ENCODE data around the gene CGB2. TPM values are rescaled to one million over a fixed set of nuclear protein-coding genes. Genes with fewer than 3 reads are reported as not detected.
A peak's percentile ranks its signal among the peaks of the same experiment; 100 is the strongest.

CGB2 gene
- total RNA-seq, 1 experiment from 2014 or later: 0.77 TPM

DNA sequence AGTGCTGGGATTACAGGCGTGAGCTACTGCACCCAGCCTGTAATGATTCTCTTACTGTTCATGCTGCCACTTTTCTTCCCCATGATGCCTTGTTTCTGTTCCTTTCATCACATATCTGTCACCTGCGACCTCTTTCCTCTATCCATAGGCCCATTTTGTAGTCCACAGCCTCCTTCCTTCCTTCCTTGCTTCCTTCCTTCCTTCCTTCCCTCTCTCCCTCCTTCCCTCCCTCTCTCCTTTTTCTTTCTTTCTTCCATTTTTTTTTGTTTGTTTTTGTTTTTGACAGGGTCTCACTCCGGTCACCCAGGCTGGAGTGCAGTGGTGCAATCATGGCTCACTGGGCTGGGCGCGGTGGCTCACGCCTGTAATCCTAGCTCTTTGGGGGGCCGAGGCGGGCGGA is 42.8 kb upstream of the CGB2 start:
- no CpG with 5 or more reads among the region's 9 CpGs for WGBS (ENCODE audit: extremely low coverage, insufficient read length, low lambda C conversion rate)

More for the DNA sequence above, 42.8 kb upstream of the CGB2 start:
- Histone ChIP-seq H4K91ac (ENCODE audit: insufficient read length, low read depth, low read length) (no peak overlapping the region), H3K14ac (ENCODE audit: insufficient read depth, low read length) (no peak overlapping the region), H4K5ac (ENCODE audit: insufficient read length, low read depth, low read length) (no peak overlapping the region), H2BK120ac (ENCODE audit: low read depth, low read length, poor library complexity, severe bottlenecking) (no peak overlapping the region), H3K18ac (ENCODE audit: insufficient read length, low read depth, low read length) (no peak overlapping the region), H2BK15ac (ENCODE audit: low read depth, low read length) (no peak overlapping the region), H3T11ph (ENCODE audit: low read length) (no peak overlapping the region), H3K79me1 (ENCODE audit: insufficient read depth, low read depth, low read length, poor library complexity, severe bottlenecking) (no peaks in the 10 kb centered on the region), H2BK20ac (ENCODE audit: low read depth, low read length, poor library complexity, severe bottlenecking) (no peak overlapping the region), H2BK5ac (ENCODE audit: insufficient read length, low read length) (no peak overlapping the region), H3K4me1 (ENCODE audit: insufficient read depth, low read length) (no peaks in the 10 kb centered on the region; the same call in 1 of the 2 replicates), H3K4ac (ENCODE audit: low read depth, low read length) (no peak overlapping the region), H2AK5ac (ENCODE audit: insufficient read length, low read length) (no peak overlapping the region), H3K27ac (ENCODE audit: insufficient read length, low read depth, low read length) (no peak overlapping the region), H2AFZ (ENCODE audit: low read length) (no peak overlapping the region), H4K8ac (replicated peaks; ENCODE audit: insufficient read length, low read depth, low read length) (no peak overlapping the region), H3K56ac (ENCODE audit: insufficient read length, low read depth, low read length) (no peak overlapping the region), H3K9ac (ENCODE audit: extremely low read depth, insufficient read length, low read length) (no peak overlapping the region), H3K4me2 (ENCODE audit: insufficient read depth, insufficient read length, low read length) (no peak overlapping the region), H3K9me3 (ENCODE audit: control insufficient read depth, low read depth, low read length) (no peaks in the 10 kb centered on the region), H3K23ac (ENCODE audit: insufficient read length, low read depth, low read length) (no peak overlapping the region), H4K20me1 (ENCODE audit: control insufficient read depth, insufficient read depth, insufficient read length) (no peaks in the 10 kb centered on the region), H3K23me2 (ENCODE audit: insufficient read length, low read depth, low read length, poor library complexity, severe bottlenecking) (peaks cover 8% of the 10 kb centered on the region), H2BK12ac (ENCODE audit: insufficient read length, low read depth, low read length) (no peak overlapping the region), H3K27me3 (ENCODE audit: insufficient read depth, low read length) (no peaks in the 10 kb centered on the region), H3K79me2 (ENCODE audit: insufficient read depth, low read length) (no peaks in the 10 kb centered on the region; the same call in 1 of the 2 replicates)
- TF ChIP-seq, protein P1, sequence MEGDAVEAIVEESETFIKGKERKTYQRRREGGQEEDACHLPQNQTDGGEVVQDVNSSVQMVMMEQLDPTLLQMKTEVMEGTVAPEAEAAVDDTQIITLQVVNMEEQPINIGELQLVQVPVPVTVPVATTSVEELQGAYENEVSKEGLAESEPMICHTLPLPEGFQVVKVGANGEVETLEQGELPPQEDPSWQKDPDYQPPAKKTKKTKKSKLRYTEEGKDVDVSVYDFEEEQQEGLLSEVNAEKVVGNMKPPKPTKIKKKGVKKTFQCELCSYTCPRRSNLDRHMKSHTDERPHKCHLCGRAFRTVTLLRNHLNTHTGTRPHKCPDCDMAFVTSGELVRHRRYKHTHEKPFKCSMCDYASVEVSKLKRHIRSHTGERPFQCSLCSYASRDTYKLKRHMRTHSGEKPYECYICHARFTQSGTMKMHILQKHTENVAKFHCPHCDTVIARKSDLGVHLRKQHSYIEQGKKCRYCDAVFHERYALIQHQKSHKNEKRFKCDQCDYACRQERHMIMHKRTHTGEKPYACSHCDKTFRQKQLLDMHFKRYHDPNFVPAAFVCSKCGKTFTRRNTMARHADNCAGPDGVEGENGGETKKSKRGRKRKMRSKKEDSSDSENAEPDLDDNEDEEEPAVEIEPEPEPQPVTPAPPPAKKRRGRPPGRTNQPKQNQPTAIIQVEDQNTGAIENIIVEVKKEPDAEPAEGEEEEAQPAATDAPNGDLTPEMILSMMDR (conservative IDR thresholded peaks at IDR 0.05): no peak
- H3K4me3 Mint-ChIP-seq: no peak overlapping the region
- H3K27ac Mint-ChIP-seq: peak overlapping the region in 1 of 3 experiments; percentile 13; a peak in 2 of 7 replicates
- no peaks in the 10 kb centered on the region for H3K27me3 Mint-ChIP-seq (ENCODE audit: low read depth)
- H3K36me3 Mint-ChIP-seq (ENCODE audit: insufficient read depth in 1 of 3, low read depth in 3 of 3): peaks cover 20 to 55% (median 51%) of the 10 kb centered on the region in 3 experiments
- no peak for DNase-seq
- peaks cover 20 to 24% of the 10 kb centered on the region in 2 experiments for H3K4me1 Mint-ChIP-seq
- H3K9me3 Mint-ChIP-seq: no peaks in the 10 kb centered on the region

Measured in H9 (cell line).